Activated CD8-positive, alpha-beta T cell treated with anti-CD3 and anti-CD28 coated beads for 36 hours (primary cell): Measurements from ENCODE around the gene FOXC1. TPM values are rescaled to one million over a fixed set of nuclear protein-coding genes. Genes with fewer than 3 reads are reported as not detected.
A peak's percentile ranks its signal among the peaks of the same experiment; 100 is the strongest.

Experiments used
- ATAC-seq: fragments of 200-7000 bp; cut with Tn5 transposase; one replicate; pipeline ENCODE4 v1.10.0; 2021; ENCODE audit warnings: mild to moderate bottlenecking, moderate library complexity
- CTCF ChIA-PET: fragments of 350-600 bp; sonication (Branson Sonifier 250); formaldehyde crosslinking; loops from one replicate; lab custom pipeline; 2021; ENCODE audit warnings: antibody characterized with exemption; lab: Charles Lee
- POLR2A ChIA-PET: fragments of 350-600 bp; sonication (Branson Sonifier 250); formaldehyde crosslinking; loops from one replicate; lab custom pipeline; 2021; ENCODE audit warnings: antibody characterized with exemption; lab: Charles Lee
- DNase-seq: peaks from one replicate; pipeline ENCODE4 v3.0.0-alpha.2; 2020
- H3K27ac Mint-ChIP-seq: one replicate; pipeline ENCODE4 v1.8.0; 2021; ENCODE audit warnings: mild to moderate bottlenecking, mixed read lengths
- H3K27me3 Mint-ChIP-seq: one replicate; pipeline ENCODE4 v1.8.0; 2021; ENCODE audit warnings: mixed read lengths
- H3K36me3 Mint-ChIP-seq: one replicate; pipeline ENCODE4 v1.8.0; 2021; ENCODE audit warnings: low read depth, mixed read lengths
- H3K4me1 Mint-ChIP-seq: one replicate; pipeline ENCODE4 v1.8.0; 2021; ENCODE audit warnings: low read depth, mixed read lengths
- H3K4me3 Mint-ChIP-seq: one replicate; pipeline ENCODE4 v1.8.0; 2021; ENCODE audit warnings: mild to moderate bottlenecking, moderate library complexity, mixed read lengths
- H3K9me3 Mint-ChIP-seq: one replicate; pipeline ENCODE4 v1.8.0; 2021; ENCODE audit warnings: mixed read lengths
- CTCF ChIP-seq: fragments of 200-600 bp; IDR thresholded peaks from one replicate; pipeline ENCODE4 v1.8.0; 2022; ENCODE audit warnings: antibody characterized with exemption, mild to moderate bottlenecking
- intact Hi-C: fragments of 100-400 bp; cut with micrococcal nuclease; formaldehyde crosslinking; loops from one replicate; pipeline ENCODE4 v1.10.0; 2022
- total RNA-seq, 2 experiments: library from RNA; stranded (reverse); gene quantifications; one replicate each; pipeline ENCODE4 v1.2.3, GENCODE V29; 2021

The FOXC1 gene
- total RNA-seq, 2 experiments from 2014 or later = 0.16 TPM; not detected in 1

GRCh38 chr6:1604158-1605003 lies 5.3 kb upstream of the FOXC1 start:
- CTCF ChIA-PET = interaction anchor here (0.6 to 4.6 kb wide), 7 partner anchors 9 to 1030 kb away, joined by 3 to 33 read pairs (median 4); no protein-coding TSS in a partner anchor
- H3K36me3 Mint-ChIP-seq = no peaks in the 10 kb centered on the region
- TF ChIP-seq CTCF = peak; percentile 89

DNA sequence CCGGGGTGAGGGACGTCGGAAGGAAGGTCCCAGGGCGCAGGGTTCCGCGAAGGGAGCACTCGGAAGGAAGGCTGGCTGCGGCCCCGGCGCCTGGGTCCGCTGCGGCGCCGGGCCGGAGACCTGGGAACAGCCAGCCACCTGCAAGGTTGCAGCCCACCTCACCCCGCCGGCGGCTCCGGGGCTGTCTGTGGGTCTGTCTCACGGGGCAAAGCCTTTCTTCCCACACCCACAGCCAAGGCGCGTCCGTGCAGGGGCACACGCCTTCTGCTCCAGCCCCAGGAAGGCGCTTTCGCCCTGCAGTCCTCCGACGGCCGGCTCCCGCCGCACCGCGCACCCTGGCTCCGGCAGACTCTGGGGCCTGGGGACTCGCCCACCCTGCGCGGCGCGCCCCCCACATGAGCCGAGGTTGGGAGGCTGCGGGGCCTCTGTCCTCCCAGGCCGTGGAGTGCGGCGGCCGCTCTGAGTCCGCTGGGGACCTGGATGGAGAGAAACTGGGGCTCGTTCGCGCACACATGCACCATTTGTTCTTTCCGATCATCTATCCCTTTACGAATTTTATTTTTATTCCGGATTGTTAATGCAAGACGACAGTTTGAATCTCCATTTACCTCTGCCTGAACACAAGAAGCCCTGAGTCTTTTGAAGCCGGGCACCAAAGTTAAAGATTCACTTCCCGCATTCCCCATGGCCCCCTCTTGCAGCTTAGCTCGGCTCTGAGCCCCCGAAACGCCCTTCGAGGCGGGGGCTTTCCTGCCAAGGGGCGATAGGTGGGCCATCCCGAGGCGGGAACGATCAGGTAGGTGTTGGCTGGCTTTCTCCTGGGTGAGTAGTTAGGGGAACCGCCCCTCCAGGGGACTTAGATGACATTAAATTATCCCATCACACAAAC lies 4.5 kb upstream of the FOXC1 start:
- H3K4me3 Mint-ChIP-seq = peak overlapping the region; percentile 7
- TF ChIP-seq CTCF = no peak
- H3K4me1 Mint-ChIP-seq = peaks cover 34% of the 10 kb centered on the region
- ATAC-seq (no peak), DNase-seq (no peak)
- intact Hi-C loops = no loop called here
- H3K9me3 Mint-ChIP-seq = no peaks in the 10 kb centered on the region
- H3K36me3 Mint-ChIP-seq = no peaks in the 10 kb centered on the region
- ChIA-PET CTCF (interaction anchor here (0.6 to 4.6 kb wide), 9 partner anchors 9 to 1029 kb away, joined by 3 to 33 read pairs (median 4); no protein-coding TSS in a partner anchor), POLR2A (no interaction called here)
- no peak overlapping the region for H3K27ac Mint-ChIP-seq
- peaks cover 70% of the 10 kb centered on the region for H3K27me3 Mint-ChIP-seq

More at GRCh38 chr6:1604158-1605003, 5.3 kb upstream of the FOXC1 start:
- Mint-ChIP-seq H3K27ac (no peak overlapping the region), H3K4me3 (no peak overlapping the region), H3K27me3 (peaks cover 78% of the 10 kb centered on the region), H3K4me1 (peaks cover 34% of the 10 kb centered on the region), H3K9me3 (no peaks in the 10 kb centered on the region)
- POLR2A ChIA-PET = no interaction called here
- intact Hi-C loops = loop anchor here (5.0 kb wide), 1 partner anchor 498 kb away; no protein-coding TSS in a partner anchor
- DNase-seq (peak; percentile 58), ATAC-seq (peak; percentile 76)

DNA sequence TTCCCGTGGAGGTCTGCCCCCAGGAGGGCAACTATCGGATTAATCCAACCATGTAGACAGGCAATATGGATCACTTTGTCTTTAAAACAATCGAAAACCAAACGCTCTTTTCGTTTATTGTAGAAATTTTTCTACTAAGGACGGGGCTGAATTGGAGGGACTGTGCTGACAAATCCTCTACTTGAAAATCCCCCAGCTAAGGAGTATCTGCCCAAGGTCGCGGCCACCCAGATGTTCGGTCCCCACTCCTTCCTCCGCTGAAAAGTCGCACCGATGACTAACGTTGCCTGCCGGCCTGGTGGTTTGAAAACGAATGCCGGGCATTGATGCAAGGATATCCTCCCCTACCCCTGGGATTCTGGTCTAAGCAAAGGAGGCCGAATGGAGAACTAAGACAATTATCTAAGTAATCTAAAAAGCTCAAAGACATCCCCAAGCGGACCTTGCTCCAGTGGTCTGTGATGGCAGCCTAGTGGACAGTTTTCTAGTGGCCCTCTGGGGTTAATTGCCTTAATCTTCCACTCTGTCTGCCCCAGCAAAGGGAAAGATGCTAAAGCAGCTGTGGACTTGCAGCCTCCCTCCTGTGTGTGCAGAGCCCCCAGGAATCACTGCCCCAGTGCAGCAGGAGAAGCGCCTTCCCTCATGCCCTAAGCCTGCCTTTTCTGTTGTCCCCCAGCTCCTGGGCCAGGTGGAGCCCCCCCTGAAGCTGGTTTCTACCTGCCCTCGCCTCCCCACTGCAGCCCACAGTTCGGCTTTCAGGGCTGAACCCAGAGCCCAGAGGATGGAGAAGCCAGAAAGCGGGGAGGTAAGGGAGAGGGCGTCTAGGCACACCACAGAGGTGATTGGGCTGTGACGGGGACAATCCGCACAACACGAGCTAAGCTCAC lies 3.6 kb upstream of the FOXC1 start:
- no peak overlapping the region for H3K27ac Mint-ChIP-seq
- no peak for TF ChIP-seq CTCF
- ChIA-PET POLR2A (interaction anchor here (1.5 kb wide), 1 partner anchor 11 kb away, joined by 4 read pairs; no protein-coding TSS in a partner anchor), CTCF (interaction anchor here (0.9 to 4.6 kb wide), 8 partner anchors 9 to 1028 kb away, joined by 3 to 33 read pairs (median 4); no protein-coding TSS in a partner anchor)
- H3K36me3 Mint-ChIP-seq = no peaks in the 10 kb centered on the region
- DNase-seq = peak; percentile 38
- peaks cover 64% of the 10 kb centered on the region for H3K27me3 Mint-ChIP-seq
- H3K4me3 Mint-ChIP-seq = no peak overlapping the region
- peaks cover 37% of the 10 kb centered on the region for H3K4me1 Mint-ChIP-seq
- no peak for ATAC-seq
- H3K9me3 Mint-ChIP-seq = no peaks in the 10 kb centered on the region
- intact Hi-C loops = no loop called here

GRCh38 chr6:1606780-1607515 lies 2.8 kb upstream of the FOXC1 start:
- POLR2A ChIA-PET = interaction anchor here (1.5 kb wide), 1 partner anchor 12 kb away, joined by 4 read pairs; no protein-coding TSS in a partner anchor

More at GRCh38 chr6:1606780-1607515, 2.8 kb upstream of the FOXC1 start:
- Mint-ChIP-seq H3K27me3 (peaks cover 62% of the 10 kb centered on the region), H3K4me3 (no peak overlapping the region), H3K27ac (no peak overlapping the region), H3K4me1 (peaks cover 38% of the 10 kb centered on the region), H3K36me3 (no peaks in the 10 kb centered on the region), H3K9me3 (no peaks in the 10 kb centered on the region)
- intact Hi-C loops = no loop called here
- ATAC-seq (no peak), DNase-seq (peak; percentile 20)
- CTCF ChIA-PET = interaction anchor here (0.8 to 4.6 kb wide), 9 partner anchors 9 to 1027 kb away, joined by 3 to 33 read pairs (median 4); no protein-coding TSS in a partner anchor
- no peak for TF ChIP-seq CTCF
